WTC11 (cell line): Measurements from ENCODE around the gene SRSF4.

Experiments
- CREM ChIP-seq: sonication (generic); formaldehyde crosslinking; IDR thresholded peaks from 2 replicates; pipeline ENCODE4 v1.8.1; 2022; ENCODE audit warnings: mild to moderate bottlenecking, missing genetic modification reagents, moderate library complexity
- CTCF ChIP-seq: fragments of 200-600 bp; IDR thresholded peaks from 2 replicates; pipeline ENCODE4 v1.8.0; 2022; ENCODE audit warnings: antibody characterized with exemption
- NFYB ChIP-seq: sonication (generic); formaldehyde crosslinking; conservative IDR thresholded peaks from 2 replicates; pipeline ENCODE4 v1.8.0; 2022; ENCODE audit warnings: low read depth, missing genetic modification reagents
- NR2C2 ChIP-seq: sonication (generic); formaldehyde crosslinking; IDR thresholded peaks from 2 replicates; pipeline ENCODE4 v1.8.0; 2022; ENCODE audit warnings: mild to moderate bottlenecking, missing genetic modification reagents
- PREB ChIP-seq: sonication (generic); formaldehyde crosslinking; IDR thresholded peaks from 2 replicates; pipeline ENCODE4 v1.8.1; 2022; ENCODE audit warnings: mild to moderate bottlenecking, missing genetic modification reagents, moderate library complexity, borderline replicate concordance
- PRRX2 ChIP-seq: fragments of 250-450 bp; sonication (Bioruptor Pico); IDR thresholded peaks from 2 replicates; pipeline ENCODE4 v1.8.0; 2021; ENCODE audit warnings: mild to moderate bottlenecking
- SMAD3 ChIP-seq: sonication (generic); formaldehyde crosslinking; IDR thresholded peaks from 2 replicates; pipeline ENCODE4 v1.8.0; 2022; ENCODE audit warnings: missing genetic modification reagents, mild to moderate bottlenecking, borderline replicate concordance
- USF1 ChIP-seq: sonication (generic); formaldehyde crosslinking; IDR thresholded peaks from 2 replicates; pipeline ENCODE4 v1.8.0; 2022; ENCODE audit warnings: mild to moderate bottlenecking, missing genetic modification reagents
- USF2 ChIP-seq: sonication (generic); formaldehyde crosslinking; IDR thresholded peaks from 2 replicates; pipeline ENCODE4 v1.8.1; 2023; ENCODE audit warnings: mild to moderate bottlenecking, missing genetic modification reagents, moderate library complexity
- ZBTB43 ChIP-seq: sonication (generic); formaldehyde crosslinking; IDR thresholded peaks from 2 replicates; pipeline ENCODE4 v1.8.1; 2023; ENCODE audit warnings: mild to moderate bottlenecking, missing genetic modification reagents
- ZNF138 ChIP-seq: sonication (generic); formaldehyde crosslinking; conservative IDR thresholded peaks from 2 replicates; pipeline ENCODE4 v1.8.1; 2022; ENCODE audit warnings: mild to moderate bottlenecking, moderate library complexity, missing genetic modification reagents

- TF ChIP-seq CTCF (no peak), USF2 (no peak), PREB (CRISPR knock-in tag) (no peak), NR2C2 (no peak), ZBTB43 (CRISPR knock-in tag) (no peak), SMAD3 (no peak), PRRX2 (CRISPR knock-in tag) (no peak), ZNF138 (CRISPR knock-in tag) (no peak), NFYB (CRISPR knock-in tag) (no peak), USF1 (CRISPR knock-in tag) (no peak), CREM (CRISPR knock-in tag) (no peak)
Observed at GRCh38 chr1:29213055-29213454, 31.4 kb upstream of the SRSF4 start.
